Heart left ventricle (tissue), 16 donors: ENCODE measurements around the gene RNF14. TPM values are rescaled to one million over a fixed set of nuclear protein-coding genes. Genes with fewer than 3 reads are reported as not detected.
A peak's percentile ranks its signal among the peaks of the same experiment; 100 is the strongest.

ENCODE experiments used
- ATAC-seq, 4 donors: fragments of 200-7000 bp; cut with Tn5 transposase; one replicate each; pipeline ENCODE4 v1.9.1; 2020 to 2022; ENCODE audit warnings: moderate library complexity in 4 of 4, mild to moderate bottlenecking in 3 of 4, moderate number of reproducible peaks in 1 of 4
- DNase-seq, 5 donors: peaks; one replicate each; pipeline ENCODE4 v3.0.0-alpha.2; 2020
- H3K27ac ChIP-seq, 12 donors: fragments of 200-600 bp; sonication (generic) in 4 of 12; one replicate each; pipeline versions ENCODE4 v1.5.0 to v1.8.0; 2016 to 2022; ENCODE audit warnings: mild to moderate bottlenecking in 2 of 12
- H3K27me3 ChIP-seq, 9 donors: fragments of 200-600 bp; sonication (generic) in 2 of 9; one replicate each; pipeline versions ENCODE4 v1.5.1 to v1.8.0; 2016 to 2022; ENCODE audit warnings: mild to moderate bottlenecking in 3 of 9
- H3K36me3 ChIP-seq, 9 donors: fragments of 200-600 bp; sonication (generic) in 2 of 9; one replicate each; pipeline versions ENCODE4 v1.5.0 to v1.8.0; 2018 to 2022; ENCODE audit warnings: mild to moderate bottlenecking in 2 of 9
- H3K4me1 ChIP-seq, 12 donors: fragments of 200-600 bp; sonication (generic) in 4 of 12; one replicate each; pipeline versions ENCODE4 v1.5.0 to v1.8.0; 2016 to 2022; ENCODE audit warnings: mild to moderate bottlenecking in 3 of 12
- H3K4me3 ChIP-seq, 12 donors: fragments of 200-600 bp; sonication (generic) in 4 of 12; one replicate each; pipeline versions ENCODE4 v1.5.0 to v1.8.0; 2017 to 2022; ENCODE audit warnings: mild to moderate bottlenecking in 9 of 12, moderate library complexity in 4 of 12
- H3K9me3 ChIP-seq, 12 donors: fragments of 200-600 bp; sonication (generic) in 4 of 12; one replicate each; pipeline versions ENCODE4 v1.5.0 to v1.8.0; 2016 to 2022; ENCODE audit warnings: mild to moderate bottlenecking in 1 of 12
- CTCF ChIP-seq, 12 donors: fragments of 200-600 bp; sonication (generic) in 4 of 12; IDR thresholded peaks; one replicate each; pipeline versions ENCODE4 v1.5.0 to v1.8.0; 2018 to 2022; ENCODE audit warnings: antibody characterized with exemption in 12 of 12, mild to moderate bottlenecking in 5 of 12
- POLR2A ChIP-seq, 2 donors: fragments of 450-650 bp; IDR thresholded peaks; one replicate each; pipeline ENCODE4 v1.6.1; 2017; ENCODE audit warnings: antibody characterized with exemption in 2 of 2, mild to moderate bottlenecking in 2 of 2, moderate library complexity in 2 of 2
- WGBS, 4 donors: extraction: QIAGEN DNeasy Blood & Tissue Kit in 2 of 4; methylation state at CpG; one replicate each; pipeline versions ENCODE4 v1.1.5 to v1.1.7; 2013 to 2018; 5-methylcytosine and 5-hydroxymethylcytosine counted together
- intact Hi-C, 10 donors: fragments of 100-400 bp; cut with DNase I; formaldehyde crosslinking; loops; one replicate each; pipeline versions ENCODE4 v1.11.1 to v1.14.2; 2022
- polyA plus RNA-seq, 2 donors: library from polyadenylated mRNA; stranded (reverse); fragments of 200-250 nt; gene quantifications; one replicate each; pipeline ENCODE4 v1.2.3, GENCODE V29; 2013
- total RNA-seq, 9 donors: library from RNA; depleted of rRNA in 2 of 9; stranded (reverse); fragments of >200 nt in 2 of 9; fragmentation: NEBNext Ultra II Directional in 3 of 9; extraction: Animal tissue kit (Norgen Biotek cat#: 25700) in 3 of 9; gene quantifications; one replicate each; pipeline versions ENCODE4 v1.1.0 to v1.2.4, GENCODE V29; 2016 to 2023
- donor health status: ischemic (EF 13 %, LVEDD 7.1; RV severe dilation, severe dysfunction).
- donor health status: healthy with polysubstance abuse.
- donor health status: DM: no; HTN: yes; CAD: no.
- donor health status: DM: no; HTN: no; CAD: no.
- donor health status: ischemic (EF 25% LVEDD 6.9; RV normal size, moderate dysfunction).
- donor health status: ischemic (EF 25% LVEDD 5.7; RV mildly dilated, moderate dysfunction).
- donor health status: healthy.
- donor health status: DM: yes; HTN: yes; CAD: no.
- donor health status: ischemic (EF 35%, LVEDD 5.7; RV mildly dilated, moderate dysfunction).
- donor health status: nonischemic (EF 11% LVEDD 7.7; RV severe dilation, severe dysfunction).
- donor health status: DM: yes; HTN: yes; CAD: no.
- donor health status: PGD.
- donor health status: ischemic (EF 29% LVEDD 5.4; RV normal size, mild dysfunction).
- donor health status: nonischemic (EF 23%, LVEDD 6.1; RV moderate dilation, normal function).

The RNF14 gene
- total and polyA plus RNA-seq, 11 donors: 21.3 to 131 (median 103) TPM

DNA sequence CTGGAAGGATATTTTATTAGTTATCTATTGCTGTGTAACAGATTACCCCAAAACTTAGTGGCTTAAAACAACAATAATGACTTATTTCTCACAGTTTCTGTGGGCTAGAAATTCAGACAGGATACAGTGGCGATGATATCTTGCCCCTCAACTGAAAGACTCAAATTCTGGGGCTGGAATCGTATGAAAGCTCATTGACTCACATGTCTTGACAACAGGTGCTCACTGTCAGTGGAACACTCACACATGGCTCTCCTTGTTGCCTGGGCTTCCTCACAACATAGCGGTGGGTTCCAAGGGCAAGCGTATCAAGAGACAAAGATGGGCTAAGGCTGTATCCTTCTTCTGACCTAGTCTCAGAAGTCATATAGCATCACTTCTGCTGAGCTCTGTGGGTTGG is 47.7 kb downstream of the RNF14 start:
- Histone ChIP-seq H3K9me3 (peaks cover 0 to 7% (median 1%) of the 10 kb centered on the region in 12 donors), H3K27ac (peak overlapping the region in 2 of 12 donors; percentile 25 to 93), H3K4me1 (peaks cover 0 to 51% (median 15%) of the 10 kb centered on the region in 12 donors), H3K4me3 (no peak overlapping the region), H3K27me3 (no peaks in the 10 kb centered on the region), H3K36me3 (peaks cover 0 to 4% (median 0%) of the 10 kb centered on the region in 9 donors)
- ATAC-seq (no peak), DNase-seq (no peak)
- no peak for TF ChIP-seq POLR2A (IDR thresholded peaks at IDR 0.05)
- WGBS, 4 donors: 87 to 98% (median 91%) methylated on average over 4 of the region's 4 CpGs
- intact Hi-C loops: loop anchor here in 4 of 10 donors (5.0 to 10.0 kb wide), 5 partner anchors 46 to 678 kb away; partner anchors contain the start of gene NDFIP1 (in 1 of the 4)

DNA sequence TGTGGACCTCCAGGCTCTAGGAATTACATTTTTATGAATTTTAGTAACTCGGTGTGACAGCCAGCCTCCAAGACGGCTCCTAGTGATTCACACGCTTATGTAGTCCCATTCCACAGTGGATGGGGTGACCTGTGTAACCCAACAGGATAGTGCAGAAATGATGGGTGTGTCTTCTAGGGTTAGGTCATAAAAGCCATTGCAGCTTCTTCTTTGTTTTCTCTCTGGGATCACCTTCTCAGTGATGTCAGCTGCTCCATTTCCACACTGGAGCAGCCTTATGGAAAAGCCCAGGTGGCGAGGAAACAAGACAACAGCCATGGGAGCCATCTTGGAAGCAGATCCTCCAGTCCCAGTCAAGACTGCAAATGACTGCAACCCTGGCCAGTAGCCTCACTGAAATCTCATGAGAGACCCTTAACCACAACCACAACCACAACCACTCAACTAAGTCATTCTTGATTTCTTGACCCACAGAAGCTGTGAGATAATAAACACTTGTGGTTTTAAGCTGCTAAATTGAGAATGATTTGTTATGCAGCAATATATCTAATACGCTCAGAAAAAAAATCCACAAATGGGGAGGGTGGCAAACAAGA is 49.0 kb downstream of the RNF14 start:
- 91 to 97% (median 94%) methylated on average over 5 of the region's 5 CpGs for WGBS, 4 donors
- Histone ChIP-seq H3K36me3 (no peaks in the 10 kb centered on the region), H3K4me3 (no peak overlapping the region), H3K27ac (no peak overlapping the region), H3K27me3 (no peaks in the 10 kb centered on the region), H3K4me1 (peaks cover 0 to 39% (median 11%) of the 10 kb centered on the region in 12 donors), H3K9me3 (peaks cover 0 to 7% (median 1%) of the 10 kb centered on the region in 12 donors)
- ATAC-seq (no peak), DNase-seq (no peak)
- no peak for TF ChIP-seq POLR2A (IDR thresholded peaks at IDR 0.05)
- TF ChIP-seq CTCF (IDR thresholded peaks at IDR 0.05): no peak
- intact Hi-C loops: loop anchor here in 4 of 10 donors (5.0 to 10.0 kb wide), 5 partner anchors 44 to 677 kb away; partner anchors contain the start of gene NDFIP1 (in 1 of the 4)

GRCh38 chr5:142020122-142020659 is 51.3 kb downstream of the RNF14 start:
- DNase-seq: no peak
- Histone ChIP-seq H3K4me3 (no peak overlapping the region), H3K36me3 (no peaks in the 10 kb centered on the region), H3K27ac (no peak overlapping the region), H3K27me3 (no peaks in the 10 kb centered on the region), H3K9me3 (peaks cover 0 to 7% (median 1%) of the 10 kb centered on the region in 12 donors), H3K4me1 (peaks cover 0 to 23% (median 4%) of the 10 kb centered on the region in 12 donors)
- intact Hi-C loops: loop anchor here in 1 of 10 donors (5.0 kb wide), 1 partner anchor 87 kb away; the partner anchor contains the start of gene NDFIP1
- no peak for ATAC-seq
- 78 to 93% (median 89%) methylated on average over 1 of the region's 1 CpG for WGBS, 4 donors
- TF ChIP-seq CTCF (IDR thresholded peaks at IDR 0.05): no peak
- no peak for TF ChIP-seq POLR2A (IDR thresholded peaks at IDR 0.05)

DNA sequence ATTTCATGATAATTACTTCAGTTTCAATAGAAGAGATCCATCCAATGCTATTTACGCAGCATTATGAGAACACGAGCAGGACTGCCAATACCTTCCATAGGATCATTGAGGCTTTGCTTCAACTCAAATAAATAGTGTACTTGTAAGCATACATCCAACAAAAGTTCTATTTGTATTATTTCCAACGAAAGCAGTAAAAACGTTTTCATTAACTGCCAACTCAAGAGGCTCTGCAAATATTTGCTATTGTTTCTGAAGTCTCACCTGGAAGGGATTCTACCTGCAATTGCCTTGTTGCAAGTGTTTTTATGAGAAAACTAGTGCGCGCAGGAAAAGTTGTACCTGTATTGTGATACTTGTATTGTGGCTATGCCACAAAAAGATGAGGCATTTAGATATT is 54.9 kb downstream of the RNF14 start:
- TF ChIP-seq POLR2A (IDR thresholded peaks at IDR 0.05) (no peak), CTCF (IDR thresholded peaks at IDR 0.05) (no peak)
- Histone ChIP-seq H3K4me1 (peaks cover 0 to 12% (median 0%) of the 10 kb centered on the region in 12 donors), H3K27ac (peak overlapping the region in 1 of 12 donors; percentile 84), H3K4me3 (no peak overlapping the region), H3K36me3 (no peaks in the 10 kb centered on the region), H3K27me3 (no peaks in the 10 kb centered on the region), H3K9me3 (peaks cover 0 to 7% (median 1%) of the 10 kb centered on the region in 12 donors)
- DNase-seq: no peak
- ATAC-seq: no peak
- intact Hi-C loops: loop anchor here in 1 of 10 donors (5.0 kb wide), 1 partner anchor 83 kb away; the partner anchor contains the start of gene NDFIP1
- 89 to 90% (median 89%) methylated on average over 6 of the region's 6 CpGs for WGBS, 4 donors
